Effector CD8-positive, alpha-beta T cell (primary cell): ENCODE results near the gene IFNG-AS1.

Source experiments
- DNase-seq: peaks from one replicate; lab custom pipeline; 2025; lab: John Stamatoyannopoulos, UW

IFNG-AS1 gene

DNA sequence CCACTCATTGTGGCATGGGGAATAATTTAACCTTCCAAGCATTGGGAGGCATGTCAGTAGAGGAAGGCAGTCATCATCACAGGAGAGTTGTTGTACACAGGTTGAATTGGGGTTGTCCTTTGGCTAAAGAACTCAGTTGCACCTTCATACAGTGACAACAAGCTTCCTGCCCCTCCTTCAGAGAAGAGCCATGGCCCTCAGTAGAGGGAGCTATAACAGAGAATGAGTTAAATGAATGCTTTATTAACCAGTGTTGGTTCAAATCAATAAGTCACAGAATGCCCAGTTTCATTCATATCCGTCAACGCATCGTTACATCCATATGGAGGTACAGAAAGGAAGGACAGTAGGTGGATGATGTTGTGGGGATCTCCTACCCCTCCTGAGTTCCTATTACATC is 4.8 kb downstream of the IFNG-AS1 start:
- DNase-seq: no peak

DNA sequence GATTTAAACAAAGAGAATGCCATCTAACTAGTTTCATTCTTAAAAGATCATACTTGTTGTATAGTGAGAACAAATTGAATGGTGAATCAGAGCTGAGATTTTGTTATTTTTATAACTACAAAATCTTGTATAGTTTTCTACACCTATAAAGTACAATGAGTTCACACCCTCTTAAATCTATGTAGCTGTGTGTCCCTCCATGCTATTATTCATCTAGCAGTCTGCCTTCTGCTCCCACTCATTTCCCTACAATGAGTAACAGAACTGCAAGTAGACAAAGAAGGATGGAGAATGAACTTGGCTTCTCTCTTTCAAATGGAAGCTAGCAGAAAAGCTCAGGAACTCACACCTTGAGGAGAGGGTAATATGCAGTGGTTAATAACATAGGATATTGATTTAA is 7.1 kb downstream of the IFNG-AS1 start:
- DNase-seq: no peak

DNA sequence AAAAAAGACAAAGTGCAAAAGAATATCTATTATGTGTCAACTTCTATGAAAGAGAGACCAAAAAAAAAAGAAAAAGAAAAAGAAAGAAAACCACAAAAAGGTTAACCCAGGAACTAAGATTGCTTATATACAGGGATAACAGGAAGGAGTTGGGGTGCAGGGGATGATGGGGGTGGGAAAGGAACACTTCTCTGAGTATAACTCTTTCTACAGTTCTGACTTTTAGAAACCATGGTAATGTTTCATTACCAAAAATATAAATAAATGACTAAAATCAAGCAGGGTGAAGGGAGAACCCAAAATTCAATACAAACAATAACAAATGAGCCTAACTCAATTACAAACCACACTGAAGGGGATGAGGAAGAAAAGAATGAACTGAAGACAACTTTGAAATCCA is 9.1 kb downstream of the IFNG-AS1 start:
- no peak for DNase-seq

DNA sequence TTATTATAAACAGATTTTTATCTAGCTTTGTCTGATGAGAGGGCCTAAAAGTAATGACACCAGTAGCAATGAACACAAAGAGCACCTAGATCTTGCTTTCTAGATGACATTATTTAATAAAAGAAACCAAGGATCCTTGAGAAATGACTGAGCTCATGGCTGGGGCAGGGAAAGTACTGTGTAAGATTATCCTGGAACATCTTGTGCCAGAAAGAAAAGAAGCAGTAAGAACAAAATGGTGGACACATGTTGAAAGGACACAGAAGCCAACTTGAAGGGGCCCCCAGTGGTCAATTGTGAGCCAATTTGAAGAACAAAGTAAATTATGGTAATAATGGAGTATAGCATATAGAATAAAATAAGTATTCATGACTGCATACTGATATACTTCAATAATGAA is 10.0 kb downstream of the IFNG-AS1 start:
- DNase-seq: no peak

DNA sequence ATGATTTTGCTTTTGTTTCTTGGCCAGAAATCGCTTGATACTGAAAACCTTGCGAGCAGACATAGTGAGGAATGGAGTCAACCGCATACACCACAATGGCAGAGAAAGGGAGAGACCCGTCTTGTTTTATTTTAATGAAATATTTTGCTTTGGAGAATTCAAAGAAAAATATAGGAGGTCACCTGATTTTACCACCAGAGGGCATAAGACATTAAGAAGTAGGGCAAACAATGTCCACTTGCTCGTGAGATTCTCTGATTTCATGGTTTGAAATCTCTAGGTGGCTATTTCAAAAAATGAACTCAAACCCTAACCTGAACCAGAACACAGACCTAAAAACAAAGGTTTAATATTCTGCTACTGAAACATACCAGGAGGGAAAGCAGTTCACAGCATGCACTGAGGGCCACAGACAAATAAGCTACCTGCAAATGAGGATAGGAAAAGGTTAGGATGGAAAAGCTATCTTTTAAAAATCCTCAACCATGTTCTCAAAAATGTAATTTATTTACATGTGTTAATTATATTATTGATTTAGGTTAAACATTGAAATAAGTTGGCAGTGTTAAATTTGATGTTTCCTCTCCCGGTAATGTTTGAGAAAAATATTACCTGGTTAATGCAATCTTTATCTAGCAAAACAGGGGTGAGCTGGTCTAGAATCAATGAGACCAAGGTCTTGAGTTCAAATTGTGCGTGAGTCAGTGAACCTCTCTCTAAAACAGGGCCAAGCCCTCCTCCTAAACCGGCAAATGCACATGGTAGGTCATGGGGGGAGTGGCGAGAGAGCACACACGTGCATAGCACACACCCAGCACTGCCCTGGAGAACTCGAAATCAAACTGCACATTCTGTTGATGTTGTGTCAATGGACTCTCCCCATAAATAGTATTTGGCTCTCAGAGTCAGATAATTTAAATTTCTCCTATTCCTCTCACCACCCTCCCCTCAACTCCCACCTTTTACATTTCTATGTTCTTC is 12.5 kb downstream of the IFNG-AS1 start:
- no peak for DNase-seq

DNA sequence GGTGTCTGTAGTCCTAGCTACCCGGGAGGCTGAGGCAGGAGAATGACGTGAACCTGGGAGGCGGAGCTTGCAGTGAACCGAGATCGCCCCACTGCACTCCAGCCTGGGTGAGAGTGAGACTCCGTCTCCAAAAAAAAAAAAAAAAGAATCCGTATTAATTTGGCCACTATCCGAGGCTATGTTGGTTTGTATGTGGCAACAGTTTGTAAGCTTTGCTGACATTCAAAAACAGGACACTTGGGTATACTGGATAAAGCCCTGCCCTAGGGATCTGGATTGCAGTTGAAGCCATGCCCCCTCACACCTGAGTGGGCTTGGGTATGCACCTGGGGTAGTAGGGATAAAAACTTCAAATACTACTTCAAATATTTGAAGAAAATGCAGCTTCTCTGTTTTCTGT is 14.5 kb downstream of the IFNG-AS1 start:
- no peak for DNase-seq

GRCh38 chr12:68007033-68007432 is 17.8 kb downstream of the IFNG-AS1 start:
- no peak for DNase-seq

DNA sequence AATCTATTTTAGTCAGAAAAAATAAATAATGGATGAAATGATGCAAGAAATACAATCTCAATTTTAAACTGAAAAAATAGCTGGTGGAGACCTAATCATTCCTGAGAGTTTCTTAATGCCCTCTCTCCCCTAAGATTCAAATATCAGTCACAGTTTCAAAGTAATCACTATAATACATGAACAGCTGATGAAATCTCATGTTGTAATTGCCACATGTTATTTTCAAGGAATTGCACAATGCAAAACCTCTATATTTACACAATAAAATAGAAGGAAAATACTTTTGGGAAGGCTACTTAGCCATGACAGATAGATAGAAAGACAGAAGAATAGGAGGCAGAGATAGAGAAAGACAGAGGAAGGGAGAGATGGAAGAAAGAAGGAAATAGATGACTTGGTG is 18.2 kb downstream of the IFNG-AS1 start:
- no peak for DNase-seq

DNA sequence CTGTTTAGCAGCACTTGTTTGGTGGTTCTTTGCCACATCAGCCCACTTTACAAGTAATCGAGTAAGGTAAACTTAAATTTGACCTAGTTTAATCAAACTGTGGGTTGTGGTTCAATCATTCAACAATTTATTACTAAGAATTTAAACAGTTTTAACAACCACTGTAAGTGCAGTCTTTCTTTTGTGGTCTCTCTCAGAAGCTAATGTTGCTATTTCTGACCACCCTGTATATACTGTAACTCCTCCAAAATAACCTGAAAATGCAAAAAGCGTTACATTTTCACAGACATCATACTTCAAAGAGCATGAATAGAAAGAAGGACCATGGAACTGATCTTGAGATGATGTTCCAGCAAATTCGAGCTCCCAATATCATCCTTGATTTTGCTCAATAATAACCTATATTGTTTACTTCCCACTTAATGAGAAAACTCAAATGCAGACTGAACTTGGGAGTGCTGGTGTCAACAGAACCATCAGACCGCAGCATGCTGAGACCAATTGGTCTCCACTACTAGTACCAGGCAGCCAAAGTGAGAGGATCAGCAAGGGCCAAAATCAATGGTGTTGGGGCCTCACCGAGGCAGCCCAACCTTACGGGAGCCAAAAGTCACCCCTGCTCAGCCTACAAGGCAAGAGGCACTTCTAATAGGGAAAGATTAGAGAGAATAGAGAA is 22.1 kb downstream of the IFNG-AS1 start:
- no peak for DNase-seq

GRCh38 chr12:68011882-68012207 is 22.6 kb downstream of the IFNG-AS1 start:
- no peak for DNase-seq

GRCh38 chr12:68012712-68013111 is 23.5 kb downstream of the IFNG-AS1 start:
- no peak for DNase-seq

GRCh38 chr12:68013181-68013580 is 23.9 kb downstream of the IFNG-AS1 start:
- no peak for DNase-seq

DNA sequence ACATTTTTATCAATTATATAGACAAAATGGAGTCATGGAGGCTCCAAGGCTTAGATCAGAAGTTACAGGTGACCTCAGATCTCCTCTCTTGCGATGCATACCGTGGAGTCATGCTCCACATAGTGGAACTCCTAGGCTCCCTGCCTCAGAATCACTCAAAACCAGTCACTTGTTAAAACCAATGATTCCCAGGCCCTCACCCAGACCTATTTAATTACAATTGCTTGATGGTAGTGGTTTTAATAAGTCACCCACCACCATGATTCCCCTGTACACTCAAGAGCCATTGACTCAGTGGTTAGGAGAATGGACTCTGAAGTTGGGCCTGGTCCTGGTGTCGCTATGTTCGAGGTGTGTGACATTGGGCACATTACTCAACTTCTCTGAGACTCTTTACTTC is 26.9 kb downstream of the IFNG-AS1 start:
- no peak for DNase-seq

GRCh38 chr12:68018315-68018714 is 29.1 kb downstream of the IFNG-AS1 start:
- no peak for DNase-seq

DNA sequence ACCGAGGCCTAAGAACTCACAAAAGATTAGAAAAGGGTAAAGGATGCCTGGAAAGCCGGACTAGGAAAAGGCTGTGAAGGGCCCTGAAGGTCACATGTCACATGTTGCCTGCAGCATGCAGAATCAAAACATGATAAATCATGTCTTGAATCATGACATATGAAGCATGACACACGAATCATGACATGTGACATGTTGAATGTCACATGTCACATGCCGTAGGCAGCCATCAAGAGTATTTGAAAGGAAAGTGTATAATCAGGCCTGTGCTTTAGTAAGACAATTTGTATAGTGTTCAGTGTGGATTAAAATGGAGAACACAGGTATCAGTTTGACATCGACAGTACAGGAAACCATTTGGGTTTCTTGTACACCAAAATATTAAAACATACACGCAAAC is 30.8 kb downstream of the IFNG-AS1 start:
- DNase-seq: no peak

DNA sequence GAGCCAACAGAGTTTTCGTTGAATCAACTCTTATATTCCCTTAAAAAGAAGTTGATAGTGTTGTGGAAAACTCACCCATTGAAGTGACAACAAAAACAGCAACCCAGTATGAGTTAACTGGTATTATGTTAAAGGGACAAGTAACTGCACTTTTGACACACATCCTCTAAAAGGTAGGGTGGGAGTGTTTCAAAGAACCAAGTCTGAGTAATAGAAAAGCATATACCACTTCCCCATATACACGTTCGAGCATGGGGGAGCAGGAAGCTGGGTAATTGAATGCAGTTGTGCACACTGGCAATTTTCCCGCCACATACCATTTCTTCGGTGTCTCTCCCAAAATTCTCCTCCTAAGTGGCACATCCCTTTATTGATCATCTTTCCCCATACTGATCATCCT is 31.5 kb downstream of the IFNG-AS1 start:
- no peak for DNase-seq

- no peak for DNase-seq
These were observed 39.4 kb downstream of the IFNG-AS1 start for GRCh38 chr12:68028647-68029046.

DNA sequence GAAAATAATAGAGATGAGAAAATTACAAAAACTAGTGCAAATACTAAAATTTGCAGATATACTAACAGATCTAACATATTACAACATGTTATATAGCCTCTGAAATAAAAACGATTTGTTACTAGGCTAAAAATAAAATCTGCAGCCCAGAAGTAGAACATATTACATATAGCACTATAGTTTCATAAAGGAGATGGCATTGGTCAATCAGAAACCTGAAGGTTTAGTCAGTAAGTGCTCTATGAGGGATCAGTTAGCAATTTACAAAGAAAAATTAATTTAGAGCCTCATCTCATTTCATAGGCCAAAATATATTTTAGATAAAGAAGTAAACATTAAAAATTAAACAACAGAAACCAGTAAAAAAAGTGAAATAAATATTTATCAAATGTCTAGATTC is 41.0 kb downstream of the IFNG-AS1 start:
- DNase-seq: no peak

DNA sequence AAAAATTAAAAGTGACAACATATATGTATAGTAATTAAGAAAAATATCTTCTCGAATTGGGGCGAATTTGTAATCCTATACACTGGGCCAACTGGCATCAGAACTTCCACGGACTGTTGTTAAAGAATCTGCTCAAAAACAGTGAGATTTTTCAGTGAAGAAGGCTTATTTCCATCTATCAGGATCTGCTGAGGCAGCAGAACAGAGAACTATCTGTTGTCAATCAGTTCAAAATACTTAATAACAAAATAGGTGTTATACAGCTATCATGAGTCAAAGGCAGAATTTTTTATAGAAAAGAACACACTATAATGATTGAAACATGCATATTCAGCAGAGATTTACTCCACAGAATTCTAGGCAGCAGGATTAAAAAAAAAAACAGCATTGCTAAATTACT is 41.9 kb downstream of the IFNG-AS1 start:
- no peak for DNase-seq

GRCh38 chr12:68031881-68032739 is 42.9 kb downstream of the IFNG-AS1 start:
- no peak for DNase-seq

DNA sequence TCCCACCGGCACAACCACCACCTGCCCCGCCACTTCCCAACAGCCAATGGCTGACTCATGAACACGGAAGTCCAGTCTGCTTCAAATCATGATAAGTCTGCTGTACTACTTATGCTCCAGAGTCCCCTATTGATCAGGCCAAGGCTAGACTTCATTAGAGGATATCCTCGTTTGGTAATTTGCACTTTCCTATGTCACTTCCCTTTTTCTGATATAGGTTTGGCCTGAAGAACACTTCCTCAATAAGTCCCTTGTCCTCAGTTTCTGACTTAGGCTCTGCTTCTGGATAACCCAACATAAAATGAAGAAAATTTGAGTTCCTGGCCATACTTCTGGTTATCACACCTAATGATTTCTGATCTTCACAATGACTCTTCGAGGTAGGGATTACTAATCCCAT is 45.3 kb downstream of the IFNG-AS1 start:
- DNase-seq: no peak

DNA sequence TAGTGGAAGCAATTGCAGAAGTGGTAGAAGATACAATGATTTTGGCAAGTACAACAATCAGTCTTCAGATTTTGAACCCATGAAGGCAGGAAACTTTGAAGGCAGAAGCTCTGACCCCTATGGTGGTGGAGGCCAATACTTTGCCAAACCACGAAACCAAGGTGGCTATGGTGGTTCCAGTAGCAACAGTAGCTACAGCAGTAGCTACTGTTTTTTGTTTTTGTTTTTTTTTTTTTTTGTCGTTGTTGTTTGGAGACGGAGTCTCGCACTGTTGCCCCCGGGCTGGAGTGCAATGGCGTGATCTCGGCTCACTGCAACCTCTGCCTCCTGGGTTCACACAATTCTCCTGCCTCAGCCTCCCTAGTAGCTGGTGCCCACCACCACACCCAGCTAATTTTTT is 47.4 kb downstream of the IFNG-AS1 start:
- DNase-seq: no peak
